GM20431 (cell line): ENCODE measurements around the gene CCDC154.

ENCODE experiments used
- in situ Hi-C: fragments of 300-500 bp; cut with MseI, MboI; formaldehyde crosslinking; loops from one replicate; pipeline ENCODE4 v1.15.0; 2020; ENCODE audit warnings: low sequenced_read_pairs; ENCODE audit not compliant: unreplicated experiment

The CCDC154 gene

GRCh38 chr16:1439058-1439698, 5.2 kb downstream of the CCDC154 start:
- in situ Hi-C loops: no loop called here

GRCh38 chr16:1438229-1439057, 5.9 kb downstream of the CCDC154 start:
- in situ Hi-C loops: no loop called here

- in situ Hi-C loops: no loop called here
These were observed 6.8 kb downstream of the CCDC154 start for GRCh38 chr16:1437606-1438005.

- in situ Hi-C loops: no loop called here
These were observed 7.5 kb downstream of the CCDC154 start for GRCh38 chr16:1436731-1437355.

- in situ Hi-C loops: no loop called here
These were observed 8.2 kb downstream of the CCDC154 start for GRCh38 chr16:1435921-1436697.

- in situ Hi-C loops: no loop called here
These were observed 9.4 kb downstream of the CCDC154 start for GRCh38 chr16:1434644-1435592.

GRCh38 chr16:1433756-1434155, 10.6 kb downstream of the CCDC154 start:
- in situ Hi-C loops: no loop called here

- in situ Hi-C loops: no loop called here
These were observed 11.1 kb downstream of the CCDC154 start for GRCh38 chr16:1433263-1433560.

GRCh38 chr16:1432388-1433262, 11.7 kb downstream of the CCDC154 start:
- in situ Hi-C loops: no loop called here

- in situ Hi-C loops: no loop called here
These were observed 12.7 kb downstream of the CCDC154 start for GRCh38 chr16:1431497-1432270.

- in situ Hi-C loops: no loop called here
These were observed 13.4 kb downstream of the CCDC154 start, which contains the start of gene PERCC1 for GRCh38 chr16:1430759-1431496. TSS of gene PERCC1 (plus strand) at chr16:1431078. CDS start at chr16:1432594, 1,516 bp downstream.

- in situ Hi-C loops: no loop called here
These were observed 14.1 kb downstream of the CCDC154 start for GRCh38 chr16:1430214-1430758.

- in situ Hi-C loops: no loop called here
These were observed 14.7 kb downstream of the CCDC154 start for GRCh38 chr16:1429631-1430030.

GRCh38 chr16:1429012-1429411, 15.3 kb downstream of the CCDC154 start:
- in situ Hi-C loops: no loop called here

GRCh38 chr16:1428511-1428910, 15.8 kb downstream of the CCDC154 start:
- in situ Hi-C loops: no loop called here

- in situ Hi-C loops: no loop called here
These were observed 16.6 kb downstream of the CCDC154 start for GRCh38 chr16:1427473-1428461.
